Stimulated activated CD8-positive, alpha-beta memory T cell treated with anti-CD3 and anti-CD28 coated beads, Interleukin-12 subunit alpha, Interleukin-12 subunit beta, amount 100 ng/mL, for 24 hours (primary cell): ENCODE data around the gene CLEC4C.

Source experiments
- DNase-seq: peaks from one replicate; pipeline ENCODE4 v3.0.0-alpha.2; 2020; ENCODE audit errors: extremely low read depth

Gene CLEC4C

GRCh38 chr12:7723926-7724325, 23.2 kb downstream of the CLEC4C start:
- no peak for DNase-seq

- no peak for DNase-seq
Observed at GRCh38 chr12:7719946-7720730, 27.0 kb downstream of the CLEC4C start.

GRCh38 chr12:7716381-7716780, 30.8 kb downstream of the CLEC4C start:
- no peak for DNase-seq

- no peak for DNase-seq
Observed at GRCh38 chr12:7712841-7713442, 34.2 kb downstream of the CLEC4C start.

- DNase-seq: no peak
Observed at GRCh38 chr12:7711133-7711532, 36.0 kb downstream of the CLEC4C start, which contains the start of gene DPPA3. TSS of gene DPPA3 (plus strand) at chr12:7711433. CDS start at chr12:7711571, 138 bp downstream.

- no peak for DNase-seq
Observed at GRCh38 chr12:7709969-7710675, 37.1 kb downstream of the CLEC4C start.

GRCh38 chr12:7705846-7706245, 41.3 kb downstream of the CLEC4C start:
- no peak for DNase-seq

- no peak for DNase-seq
Observed at GRCh38 chr12:7695566-7696197, 51.5 kb downstream of the CLEC4C start, which contains the start of gene GDF3. TSS of gene GDF3 (minus strand) at chr12:7695775. CDS start at chr12:7695728, 47 bp downstream.

GRCh38 chr12:7695237-7695560, 52.0 kb downstream of the CLEC4C start:
- no peak for DNase-seq

- no peak for DNase-seq
Observed at GRCh38 chr12:7694556-7695236, 52.5 kb downstream of the CLEC4C start.

- DNase-seq: no peak
Observed at GRCh38 chr12:7693793-7694192, 53.4 kb downstream of the CLEC4C start.

- no peak for DNase-seq
Observed at GRCh38 chr12:7681535-7681934, 65.6 kb downstream of the CLEC4C start.
